Measurements from ENCODE around the gene CDH13.
A peak's percentile ranks its signal among the peaks of the same experiment; 100 is the strongest.

DNA sequence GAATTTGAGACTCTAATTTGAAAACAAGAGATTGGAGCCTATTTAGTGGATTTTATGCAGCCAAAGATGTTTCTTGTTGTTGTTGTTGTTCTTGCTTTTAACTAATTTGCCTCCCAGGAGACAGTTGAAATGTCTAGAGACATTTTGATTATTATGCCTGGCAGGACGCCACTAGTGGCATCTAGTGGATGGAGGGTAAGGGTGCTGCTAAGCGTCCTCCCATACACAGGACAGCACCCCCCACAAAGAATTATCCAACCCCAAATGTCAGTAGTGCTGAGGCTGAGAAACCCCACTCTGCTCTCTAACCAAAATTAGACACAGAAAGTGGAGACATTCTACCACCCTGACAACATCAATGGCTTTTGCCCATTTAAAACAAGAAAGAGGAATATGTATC, 1165.6 kb downstream of the CDH13 start:
- TF ChIP-seq ESRRA (IDR thresholded peaks at IDR 0.05; ENCODE audit: low read length) (no peak), POLR2AphosphoS2 (IDR thresholded peaks at IDR 0.05; ENCODE audit: low read depth, low read length) (no peak), NR2F1 (conservative IDR thresholded peaks at IDR 0.05) (no peak), POLR2A (IDR thresholded peaks at IDR 0.05; ENCODE audit: low read depth, low read length) (no peak), BACH1 (IDR thresholded peaks at IDR 0.05; ENCODE audit: borderline replicate concordance) (no peak), SP1 (IDR thresholded peaks at IDR 0.05; ENCODE audit: low read depth, low read length) (no peak), EP300 (IDR thresholded peaks at IDR 0.05; ENCODE audit: borderline replicate concordance in 1 of 2, control insufficient read depth in 1 of 2, low read depth in 2 of 2, low read length in 2 of 2) (no peak), FOXM1 (IDR thresholded peaks at IDR 0.05; ENCODE audit: low read depth, low read length) (no peak), JUND (IDR thresholded peaks at IDR 0.05; ENCODE audit: low read depth, low read length) (no peak), HDGF (IDR thresholded peaks at IDR 0.05) (no peak)
- TF ChIP-seq, protein P1, sequence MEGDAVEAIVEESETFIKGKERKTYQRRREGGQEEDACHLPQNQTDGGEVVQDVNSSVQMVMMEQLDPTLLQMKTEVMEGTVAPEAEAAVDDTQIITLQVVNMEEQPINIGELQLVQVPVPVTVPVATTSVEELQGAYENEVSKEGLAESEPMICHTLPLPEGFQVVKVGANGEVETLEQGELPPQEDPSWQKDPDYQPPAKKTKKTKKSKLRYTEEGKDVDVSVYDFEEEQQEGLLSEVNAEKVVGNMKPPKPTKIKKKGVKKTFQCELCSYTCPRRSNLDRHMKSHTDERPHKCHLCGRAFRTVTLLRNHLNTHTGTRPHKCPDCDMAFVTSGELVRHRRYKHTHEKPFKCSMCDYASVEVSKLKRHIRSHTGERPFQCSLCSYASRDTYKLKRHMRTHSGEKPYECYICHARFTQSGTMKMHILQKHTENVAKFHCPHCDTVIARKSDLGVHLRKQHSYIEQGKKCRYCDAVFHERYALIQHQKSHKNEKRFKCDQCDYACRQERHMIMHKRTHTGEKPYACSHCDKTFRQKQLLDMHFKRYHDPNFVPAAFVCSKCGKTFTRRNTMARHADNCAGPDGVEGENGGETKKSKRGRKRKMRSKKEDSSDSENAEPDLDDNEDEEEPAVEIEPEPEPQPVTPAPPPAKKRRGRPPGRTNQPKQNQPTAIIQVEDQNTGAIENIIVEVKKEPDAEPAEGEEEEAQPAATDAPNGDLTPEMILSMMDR (IDR thresholded peaks at IDR 0.05 in 2 of 3, conservative IDR thresholded peaks at IDR 0.05 in 1 of 3; ENCODE audit: control insufficient read depth in 2 of 3, extremely low read depth in 1 of 3, insufficient read depth in 1 of 3, low read depth in 3 of 3, low read length in 3 of 3) = peak in 1 of 3 experiments; percentile 15; a peak in 2 of 6 replicates
- TF ChIP-seq, protein P2, sequence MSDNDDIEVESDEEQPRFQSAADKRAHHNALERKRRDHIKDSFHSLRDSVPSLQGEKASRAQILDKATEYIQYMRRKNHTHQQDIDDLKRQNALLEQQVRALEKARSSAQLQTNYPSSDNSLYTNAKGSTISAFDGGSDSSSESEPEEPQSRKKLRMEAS (IDR thresholded peaks at IDR 0.05; ENCODE audit: low read depth, low read length) = no peak
